ENCODE results near the gene TRIM56.

DNA sequence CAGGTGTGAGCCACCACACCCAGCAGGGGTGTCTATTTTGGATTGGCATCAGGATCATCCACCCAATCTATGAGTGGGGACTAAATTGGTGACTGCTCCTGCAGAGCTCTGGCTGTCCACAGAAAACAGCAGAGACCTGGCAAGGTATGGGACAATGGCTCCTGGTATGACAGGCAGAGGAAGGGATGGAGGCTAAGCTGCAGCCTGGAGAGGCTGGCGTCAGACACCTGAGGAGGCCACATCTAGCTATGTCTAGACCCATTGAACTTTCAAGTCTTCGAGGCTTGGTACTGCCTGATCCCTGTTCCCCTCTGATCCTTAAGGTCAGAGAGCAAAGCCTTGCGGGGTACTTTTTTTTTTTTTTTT lies 38.4 kb downstream of the TRIM56 start:
- no peak for TF ChIP-seq EZH2 (IDR thresholded peaks at IDR 0.05; ENCODE audit: insufficient read depth, poor library complexity, severe bottlenecking)
- TF ChIP-seq EZH2phosphoT487 (IDR thresholded peaks at IDR 0.05; ENCODE audit: insufficient read depth, low read depth), result no peak
